22Rv1 (cell line): ENCODE measurements around the gene RAB26.

Experiments used
- H3K27ac ChIP-seq: fragments of 450-650 bp; 2 replicates; pipeline ENCODE4 v1.5.1; 2017
- ZFX ChIP-seq: fragments of 450-650 bp; IDR thresholded peaks from 2 replicates; pipeline ENCODE4 v1.6.1; 2017; ENCODE audit warnings: antibody characterized with exemption, borderline replicate concordance
- TF ChIP-seq, protein P1 (sequence below): fragments of 450-650 bp; IDR thresholded peaks from 2 replicates; pipeline ENCODE4 v1.5.1; 2017; ENCODE audit warnings: mild to moderate bottlenecking

RAB26 gene

DNA sequence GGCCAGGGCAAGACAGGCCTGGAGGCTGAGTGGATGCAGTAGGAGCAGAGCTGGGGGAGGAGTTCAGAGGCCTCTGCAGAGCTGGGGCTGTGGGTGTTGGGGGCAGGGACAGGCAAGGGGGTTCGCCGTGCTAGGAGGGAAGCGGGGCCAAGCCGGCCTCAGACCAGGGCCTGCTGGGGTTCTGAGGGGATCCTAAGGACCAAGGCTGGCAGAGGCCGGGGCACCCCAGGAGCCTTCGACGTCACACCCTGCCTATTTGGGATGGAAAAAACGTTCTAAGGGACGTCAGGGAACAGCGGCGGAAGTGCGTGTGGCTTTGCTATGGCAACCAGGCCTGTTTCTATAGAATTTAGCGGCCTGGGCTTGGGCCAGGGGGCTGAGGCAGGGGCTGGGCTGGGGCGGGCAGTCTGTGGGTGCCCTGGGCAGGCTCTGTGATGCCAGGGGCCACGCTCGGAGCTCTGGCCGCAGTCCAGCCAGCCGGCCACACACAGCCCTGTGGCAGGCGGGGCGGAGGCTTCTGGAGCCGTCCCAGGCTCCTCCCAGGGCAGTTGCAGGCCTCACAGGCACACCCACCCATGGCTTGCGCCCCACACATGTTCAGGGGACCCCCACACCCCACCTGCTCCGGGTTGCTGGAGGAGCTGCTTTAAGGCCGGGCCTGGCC lies 10.9 kb downstream of the RAB26 start:
- H3K27ac ChIP-seq, result peak overlapping the region; percentile 94; the same call in 1 of the 2 replicates

DNA sequence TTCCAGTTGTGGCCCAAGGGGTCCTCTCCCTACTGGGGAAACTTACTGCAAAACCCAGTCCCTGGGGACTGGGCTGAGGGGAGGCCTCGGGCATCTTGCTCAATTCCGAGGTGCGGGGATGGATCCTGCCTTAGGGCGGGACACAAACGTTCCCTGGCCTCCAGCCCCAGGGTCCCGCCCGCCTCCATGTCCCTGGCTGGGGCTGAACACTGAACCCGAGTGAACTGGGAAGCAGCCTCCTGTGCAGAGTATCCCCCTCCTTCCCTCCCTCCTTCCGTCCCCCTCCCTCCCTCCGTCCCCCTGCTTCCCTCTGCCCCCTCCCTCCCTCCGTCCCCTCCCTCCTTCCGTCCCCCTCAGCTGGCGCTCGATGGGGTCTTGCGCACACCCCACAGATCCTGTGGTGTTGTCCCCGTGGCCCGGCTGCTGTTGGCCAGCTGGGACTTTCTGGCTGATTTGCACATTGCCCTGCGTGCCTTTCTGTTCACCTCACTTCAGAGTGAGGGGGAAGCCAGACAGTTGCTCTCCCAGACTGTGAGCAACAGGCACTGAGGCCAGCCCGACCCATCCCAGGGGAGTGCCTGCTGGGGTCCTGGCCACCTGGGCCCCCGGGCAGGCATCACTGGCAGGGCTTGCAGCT lies 12.6 kb downstream of the RAB26 start:
- TF ChIP-seq, protein P1, sequence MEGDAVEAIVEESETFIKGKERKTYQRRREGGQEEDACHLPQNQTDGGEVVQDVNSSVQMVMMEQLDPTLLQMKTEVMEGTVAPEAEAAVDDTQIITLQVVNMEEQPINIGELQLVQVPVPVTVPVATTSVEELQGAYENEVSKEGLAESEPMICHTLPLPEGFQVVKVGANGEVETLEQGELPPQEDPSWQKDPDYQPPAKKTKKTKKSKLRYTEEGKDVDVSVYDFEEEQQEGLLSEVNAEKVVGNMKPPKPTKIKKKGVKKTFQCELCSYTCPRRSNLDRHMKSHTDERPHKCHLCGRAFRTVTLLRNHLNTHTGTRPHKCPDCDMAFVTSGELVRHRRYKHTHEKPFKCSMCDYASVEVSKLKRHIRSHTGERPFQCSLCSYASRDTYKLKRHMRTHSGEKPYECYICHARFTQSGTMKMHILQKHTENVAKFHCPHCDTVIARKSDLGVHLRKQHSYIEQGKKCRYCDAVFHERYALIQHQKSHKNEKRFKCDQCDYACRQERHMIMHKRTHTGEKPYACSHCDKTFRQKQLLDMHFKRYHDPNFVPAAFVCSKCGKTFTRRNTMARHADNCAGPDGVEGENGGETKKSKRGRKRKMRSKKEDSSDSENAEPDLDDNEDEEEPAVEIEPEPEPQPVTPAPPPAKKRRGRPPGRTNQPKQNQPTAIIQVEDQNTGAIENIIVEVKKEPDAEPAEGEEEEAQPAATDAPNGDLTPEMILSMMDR, result no peak
- no peak for TF ChIP-seq ZFX
- H3K27ac ChIP-seq, result no peak overlapping the region

More for the DNA sequence above, 10.9 kb downstream of the RAB26 start:
- no peak for TF ChIP-seq ZFX
- TF ChIP-seq, protein P1, result no peak

DNA sequence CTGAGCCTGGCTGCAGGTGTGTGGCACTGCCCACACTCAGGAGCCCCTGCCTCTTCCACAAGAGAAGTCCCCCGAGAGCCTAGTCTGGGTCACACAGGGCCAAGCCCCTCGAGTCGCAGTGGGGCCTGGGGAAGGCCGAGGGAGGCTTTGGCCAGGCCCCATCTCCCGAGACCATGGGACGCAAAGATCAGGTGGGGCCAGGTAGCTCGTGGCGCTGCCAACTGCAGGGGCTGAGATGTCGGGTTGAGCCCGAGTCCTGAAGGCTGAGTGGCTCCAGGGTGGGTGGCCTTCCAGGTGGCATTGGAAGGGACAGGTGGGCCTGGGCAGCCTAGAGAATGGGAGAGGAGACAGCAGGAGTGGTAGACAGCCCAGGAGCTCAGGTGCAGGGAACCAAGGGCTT lies 13.5 kb downstream of the RAB26 start:
- TF ChIP-seq, protein P1, result no peak
- no peak for TF ChIP-seq ZFX
- no peak overlapping the region for H3K27ac ChIP-seq

DNA sequence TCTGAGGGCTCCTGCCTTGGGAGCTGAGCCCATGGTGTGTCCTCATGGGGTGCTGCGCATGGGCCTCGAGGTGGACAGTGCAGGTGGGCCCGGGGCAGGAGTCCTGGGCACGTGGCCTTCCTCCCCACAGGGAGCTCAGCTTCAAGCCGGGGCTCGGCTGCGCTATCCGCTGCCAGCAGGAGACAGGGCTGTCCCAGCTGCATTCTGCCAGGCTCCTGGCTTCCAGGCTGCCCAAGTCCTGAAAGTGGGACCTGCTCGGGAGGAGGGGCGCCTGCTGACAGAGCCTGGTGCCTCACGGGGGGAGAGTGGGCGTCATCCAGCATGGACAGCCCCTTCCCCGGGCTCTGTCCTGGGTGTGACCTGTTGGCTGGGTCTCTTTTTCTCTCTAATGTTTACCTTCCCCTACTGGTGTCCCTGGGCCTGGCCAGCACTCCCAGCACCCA lies 14.3 kb downstream of the RAB26 start:
- TF ChIP-seq, protein P1, result no peak
- TF ChIP-seq ZFX, result no peak
- no peak overlapping the region for H3K27ac ChIP-seq

DNA sequence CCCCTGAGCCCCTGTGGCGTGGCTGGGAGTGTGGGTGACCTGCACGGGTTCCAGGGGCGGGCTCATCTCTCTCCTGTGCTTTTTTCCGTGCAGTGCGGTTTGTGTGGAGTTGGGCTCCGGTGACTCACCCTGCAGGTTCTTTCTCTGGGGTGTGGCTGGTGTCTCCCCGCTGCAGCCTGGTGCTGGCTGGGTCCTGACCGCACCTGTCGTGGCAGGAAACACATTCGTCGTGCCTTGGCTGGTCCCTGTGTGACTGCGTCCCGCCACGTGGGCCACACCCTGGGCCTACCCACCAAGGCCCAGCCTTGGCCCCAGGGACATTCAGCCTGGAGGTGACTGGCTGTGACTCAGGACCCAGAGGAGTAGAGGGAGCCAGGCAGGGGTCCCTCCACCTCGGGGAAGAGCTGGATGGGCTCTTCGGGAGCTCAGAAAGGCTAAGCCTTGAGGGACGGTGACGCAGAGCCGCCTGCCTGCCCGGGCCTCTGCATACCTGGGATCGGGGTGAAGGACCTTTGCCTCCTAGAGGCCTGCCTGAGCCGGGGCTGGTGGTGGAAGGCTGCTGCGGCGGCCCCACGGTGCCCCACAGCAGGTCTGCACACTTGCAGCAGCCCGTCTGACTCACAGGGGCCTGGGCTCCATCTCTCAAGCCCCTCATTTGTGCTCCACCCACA lies 14.9 kb downstream of the RAB26 start:
- H3K27ac ChIP-seq, result no peak overlapping the region
- TF ChIP-seq, protein P1, result no peak
- no peak for TF ChIP-seq ZFX

DNA sequence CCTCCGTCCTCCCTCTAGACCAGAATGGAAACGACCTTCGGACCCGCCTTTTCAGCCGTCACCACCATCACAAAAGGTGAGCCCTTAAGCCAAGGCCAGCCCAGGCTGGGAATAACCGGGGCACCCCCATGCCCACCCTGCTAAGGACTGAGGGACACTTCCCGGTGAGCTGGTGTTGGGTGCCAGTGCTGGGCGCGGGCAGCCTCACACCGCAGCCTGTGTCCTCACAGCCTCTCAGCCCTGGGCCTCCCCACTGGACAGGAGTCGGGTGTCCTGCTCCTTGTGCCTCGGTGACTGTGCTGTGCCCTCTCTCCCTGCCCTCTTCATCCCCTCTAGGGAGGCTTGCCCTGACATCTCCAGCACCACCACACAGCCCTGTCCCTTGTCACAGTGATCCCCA lies 17.4 kb downstream of the RAB26 start:
- TF ChIP-seq ZFX, result no peak
- TF ChIP-seq, protein P1, result no peak
- H3K27ac ChIP-seq, result no peak overlapping the region
